B cell (primary cell): ENCODE measurements around the gene PTGES. TPM values are rescaled to one million over a fixed set of nuclear protein-coding genes. Genes with fewer than 3 reads are reported as not detected.
"Not testable (repeated sequence)": the region's sequence is repeated elsewhere in the genome, so short reads cannot be mapped to it uniquely, and the experiment has no call there.

Source experiments
- ATAC-seq: fragments of 200-7000 bp; cut with Tn5 transposase; one replicate; pipeline ENCODE4 v1.10.0; 2021; ENCODE audit warnings: low read depth, mild to moderate bottlenecking, moderate number of reproducible peaks, moderate library complexity
- CTCF ChIA-PET: fragments of 350-600 bp; sonication (Branson Sonifier 250); formaldehyde crosslinking; loops from one replicate; lab custom pipeline; 2021; ENCODE audit warnings: antibody characterized with exemption, inconsistent platforms; lab: Charles Lee
- POLR2A ChIA-PET: fragments of 350-600 bp; sonication (Branson Sonifier 250); formaldehyde crosslinking; loops from one replicate; lab custom pipeline; 2021; ENCODE audit warnings: antibody characterized with exemption; lab: Charles Lee
- DNase-seq: peaks from one replicate; pipeline ENCODE4 v3.0.0; 2013
- H2AFZ ChIP-seq: 2 replicates; pipeline ENCODE4 v1.6.1; 2012; ENCODE audit warnings: mild to moderate bottlenecking, low read depth, low read length; ENCODE audit not compliant: insufficient read depth, poor library complexity, severe bottlenecking
- H3K27ac ChIP-seq, 2 donors: 1 replicate in 1 of 2; 2 replicates in 1 of 2; pipeline ENCODE4 v1.5.1; 2012 to 2013; ENCODE audit warnings: low read length in 2 of 2, mild to moderate bottlenecking in 2 of 2, moderate library complexity in 1 of 2
- H3K27me3 ChIP-seq, 4 experiments: fragments of 200-600 bp in 1 of 4; sonication (generic) in 1 of 4; replicated peaks in 1 of 4; 1 replicate in 2 of 4; 2 replicates in 2 of 4; pipeline versions ENCODE4 v1.6.1 to v1.7.0; 2013 to 2016; ENCODE audit warnings: low read length in 3 of 4, mild to moderate bottlenecking in 2 of 4, mixed read lengths in 1 of 4, moderate library complexity in 1 of 4; ENCODE audit not compliant: insufficient read depth in 4 of 4, control insufficient read depth in 3 of 4; ENCODE audit errors: control extremely low read depth in 1 of 4
- H3K36me3 ChIP-seq, 2 experiments: replicated peaks in 1 of 2; 1 replicate in 1 of 2; 2 replicates in 1 of 2; pipeline versions ENCODE4 v1.6.1 to v1.7.1; 2013; ENCODE audit warnings: low read length in 1 of 2; ENCODE audit not compliant: insufficient read depth in 2 of 2, control insufficient read depth in 1 of 2; ENCODE audit errors: control extremely low read depth in 1 of 2, extremely low read depth in 1 of 2
- H3K4me1 ChIP-seq, 2 donors: fragments of 200-600 bp in 1 of 2; sonication (generic) in 1 of 2; 1 replicate in 1 of 2; 2 replicates in 1 of 2; pipeline versions ENCODE4 v1.5.1 to v1.6.1; 2013 to 2017; ENCODE audit warnings: low read length in 2 of 2; ENCODE audit not compliant: control insufficient read depth in 2 of 2, insufficient read depth in 2 of 2
- H3K4me2 ChIP-seq: replicated peaks from 2 replicates; pipeline ENCODE3; 2012; ENCODE audit warnings: mild to moderate bottlenecking, low read depth, low read length; ENCODE audit not compliant: poor library complexity, severe bottlenecking
- H3K4me3 ChIP-seq, 5 experiments: fragments of 200-600 bp in 1 of 5; sonication (generic) in 1 of 5; 1 replicate in 3 of 5; 2 replicates in 2 of 5; pipeline versions ENCODE4 v1.5.1 to v1.7.0; 2011 to 2016; ENCODE audit warnings: low read length in 4 of 5, mild to moderate bottlenecking in 4 of 5, low read depth in 2 of 5, control low read depth in 1 of 5, moderate library complexity in 1 of 5; ENCODE audit not compliant: insufficient read depth in 1 of 5; ENCODE audit errors: control extremely low read depth in 1 of 5, extremely low read depth in 1 of 5
- H3K79me2 ChIP-seq: fragments of 200-600 bp; sonication (generic); one replicate; pipeline ENCODE4 v1.6.0; 2016; ENCODE audit warnings: low read length; ENCODE audit not compliant: control insufficient read depth, insufficient read depth
- H3K9ac ChIP-seq: fragments of 200-600 bp; sonication (generic); 2 replicates; pipeline ENCODE4 v1.6.1; 2017; ENCODE audit warnings: mild to moderate bottlenecking, low read length, moderate library complexity
- H3K9me3 ChIP-seq, 3 donors: one replicate each; pipeline versions ENCODE4 v1.6.1 to v1.7.1; 2013; ENCODE audit warnings: low read length in 2 of 3; ENCODE audit not compliant: control insufficient read depth in 2 of 3, insufficient read depth in 1 of 3; ENCODE audit errors: control extremely low read depth in 1 of 3
- H4K20me1 ChIP-seq: 2 replicates; pipeline ENCODE4 v1.6.0; 2012; ENCODE audit warnings: mild to moderate bottlenecking, low read length; ENCODE audit not compliant: insufficient read depth, control insufficient read depth, poor library complexity, severe bottlenecking
- H3K27ac Mint-ChIP-seq: one replicate; pipeline ENCODE4 v1.8.0; 2021; ENCODE audit warnings: mixed read lengths
- H3K27me3 Mint-ChIP-seq: one replicate; pipeline ENCODE4 v1.8.0; 2021; ENCODE audit warnings: mixed read lengths
- H3K4me1 Mint-ChIP-seq: one replicate; pipeline ENCODE4 v1.8.0; 2021; ENCODE audit warnings: mixed read lengths
- H3K4me3 Mint-ChIP-seq: one replicate; pipeline ENCODE4 v1.8.0; 2021; ENCODE audit warnings: mixed read lengths
- H3K9me3 Mint-ChIP-seq: one replicate; pipeline ENCODE4 v1.8.0; 2022; ENCODE audit warnings: mixed read lengths; ENCODE audit not compliant: insufficient read depth
- EZH2 ChIP-seq: IDR thresholded peaks from 2 replicates; pipeline ENCODE4 v1.6.1; 2012; ENCODE audit warnings: borderline replicate concordance, low read depth, mild to moderate bottlenecking, moderate library complexity, low read length; ENCODE audit not compliant: insufficient read depth, poor library complexity, severe bottlenecking
- WGBS: methylation state at CpG from one replicate; pipeline ENCODE4 v1.1.5; 2013; ENCODE audit warnings: missing lambda C conversion rate; ENCODE audit not compliant: insufficient coverage; 5-methylcytosine and 5-hydroxymethylcytosine counted together
- intact Hi-C: fragments of 100-400 bp; cut with micrococcal nuclease; formaldehyde crosslinking; loops from one replicate; pipeline ENCODE4 v1.10.0; 2022
- polyA plus RNA-seq: library from polyadenylated mRNA; depleted of rRNA; stranded (reverse); fragments of >200 nt; gene quantifications from 2 replicates; pipeline ENCODE4 v1.2.3, GENCODE V29; 2012
- total RNA-seq, 2 donors: library from RNA; stranded (reverse); fragments of 120-200 nt in 1 of 2; gene quantifications; 1 replicate in 1 of 2; 2 replicates in 1 of 2; pipeline versions ENCODE4 v1.2.3 to v1.2.4, GENCODE V29; 2013 to 2022
- TF ChIP-seq, protein P1 (sequence below): fragments of 200-600 bp; IDR thresholded peaks from one replicate; pipeline ENCODE4 v1.8.0; 2022; ENCODE audit warnings: antibody characterized with exemption, mild to moderate bottlenecking

PTGES gene
- total and polyA plus RNA-seq, 2 donors (not counting 1 experiment from before 2014, with no cell fraction given), result not detected

DNA sequence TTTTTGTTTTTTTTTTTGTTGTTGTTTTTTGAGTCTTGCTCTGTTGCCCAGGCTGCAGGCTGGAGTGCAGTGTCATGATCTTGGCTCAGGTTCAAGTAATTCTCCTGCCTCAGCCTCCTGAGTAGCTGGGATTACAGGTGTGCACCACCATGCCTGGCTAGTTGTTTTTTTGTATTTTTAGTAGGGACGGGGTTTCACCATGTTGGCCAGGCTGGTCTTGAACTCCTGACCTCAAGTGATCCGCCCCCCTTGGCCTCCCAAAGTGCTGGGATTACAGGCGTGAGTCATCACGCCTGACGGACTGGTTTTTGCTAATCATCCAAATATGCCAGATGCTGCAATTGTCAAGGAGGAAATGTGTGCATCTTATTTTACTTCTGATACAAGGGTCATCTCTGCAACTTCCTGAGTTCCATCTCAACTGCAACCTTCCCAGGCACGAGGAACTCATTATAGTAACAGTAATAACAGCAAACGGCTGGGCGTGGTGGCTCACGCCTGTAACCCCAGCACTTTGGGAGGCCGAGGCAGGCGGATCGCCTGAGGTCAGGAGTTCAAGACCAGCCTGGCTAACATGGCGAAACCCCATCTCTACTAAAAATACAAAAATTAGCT, 9.6 kb upstream of the PTGES start:
- CTCF ChIA-PET, result interaction anchor here (0.7 kb wide), 1 partner anchor 11 kb away, joined by 3 read pairs; no protein-coding TSS in a partner anchor
- 91% methylated on average over 6 of the region's 13 CpGs for WGBS
- intact Hi-C loops, result not testable (repeated sequence)

DNA sequence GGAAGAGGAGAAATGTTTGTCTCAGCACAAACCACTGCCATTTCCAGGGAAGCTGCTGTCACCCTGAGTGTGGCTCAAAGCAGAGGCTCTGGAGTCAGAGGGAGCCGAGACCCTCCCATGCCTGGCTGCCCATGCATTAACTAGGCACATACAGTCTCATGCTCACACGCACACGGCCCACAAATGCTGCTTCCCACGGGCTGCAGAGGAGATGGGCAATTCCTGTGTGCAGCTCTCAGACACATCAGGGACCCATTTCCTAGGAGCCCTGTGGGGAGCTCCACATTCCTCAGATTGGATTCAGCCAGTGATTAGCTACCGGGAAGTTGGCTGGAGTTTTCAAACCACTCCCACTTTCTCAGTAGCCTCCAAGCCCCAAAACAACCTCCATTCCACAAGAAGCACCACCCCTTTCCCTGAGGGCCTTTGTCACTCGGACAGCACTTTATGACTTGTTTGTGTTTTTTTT, 9.1 kb upstream of the PTGES start:
- Histone ChIP-seq H3K9me3 (no peaks in the 10 kb centered on the region), H3K27ac (no peak overlapping the region), H3K27me3 (no peaks in the 10 kb centered on the region), H3K79me2 (no peaks in the 10 kb centered on the region), H3K4me3 (no peak overlapping the region), H2AFZ (no peak overlapping the region), H3K36me3 (no peaks in the 10 kb centered on the region), H3K4me2 (no peak overlapping the region), H3K4me1 (peaks cover 7% of the 10 kb centered on the region in 2 donors), H4K20me1 (no peaks in the 10 kb centered on the region), H3K9ac (no peak overlapping the region)
- Mint-ChIP-seq H3K9me3 (no peaks in the 10 kb centered on the region), H3K27ac (no peak overlapping the region), H3K4me1 (peaks cover 11% of the 10 kb centered on the region), H3K27me3 (peaks cover 17% of the 10 kb centered on the region), H3K4me3 (no peak overlapping the region)
- intact Hi-C loops, result no loop called here
- ChIA-PET CTCF (interaction anchor here (0.7 kb wide), 1 partner anchor 12 kb away, joined by 3 read pairs; no protein-coding TSS in a partner anchor), POLR2A (no interaction called here)
- no peak for TF ChIP-seq EZH2
- TF ChIP-seq, protein P1, sequence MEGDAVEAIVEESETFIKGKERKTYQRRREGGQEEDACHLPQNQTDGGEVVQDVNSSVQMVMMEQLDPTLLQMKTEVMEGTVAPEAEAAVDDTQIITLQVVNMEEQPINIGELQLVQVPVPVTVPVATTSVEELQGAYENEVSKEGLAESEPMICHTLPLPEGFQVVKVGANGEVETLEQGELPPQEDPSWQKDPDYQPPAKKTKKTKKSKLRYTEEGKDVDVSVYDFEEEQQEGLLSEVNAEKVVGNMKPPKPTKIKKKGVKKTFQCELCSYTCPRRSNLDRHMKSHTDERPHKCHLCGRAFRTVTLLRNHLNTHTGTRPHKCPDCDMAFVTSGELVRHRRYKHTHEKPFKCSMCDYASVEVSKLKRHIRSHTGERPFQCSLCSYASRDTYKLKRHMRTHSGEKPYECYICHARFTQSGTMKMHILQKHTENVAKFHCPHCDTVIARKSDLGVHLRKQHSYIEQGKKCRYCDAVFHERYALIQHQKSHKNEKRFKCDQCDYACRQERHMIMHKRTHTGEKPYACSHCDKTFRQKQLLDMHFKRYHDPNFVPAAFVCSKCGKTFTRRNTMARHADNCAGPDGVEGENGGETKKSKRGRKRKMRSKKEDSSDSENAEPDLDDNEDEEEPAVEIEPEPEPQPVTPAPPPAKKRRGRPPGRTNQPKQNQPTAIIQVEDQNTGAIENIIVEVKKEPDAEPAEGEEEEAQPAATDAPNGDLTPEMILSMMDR, result no peak
- 60% methylated on average over 5 of the region's 6 CpGs for WGBS
- DNase-seq (no peak), ATAC-seq (no peak)

More for the DNA sequence above, 9.6 kb upstream of the PTGES start:
- H3K4me3 ChIP-seq, H3K36me3 ChIP-seq, H3K4me1 ChIP-seq, H3K9me3 Mint-ChIP-seq, H2AFZ ChIP-seq, H3K4me1 Mint-ChIP-seq, H3K4me3 Mint-ChIP-seq, H3K9me3 ChIP-seq, H4K20me1 ChIP-seq, H3K9ac ChIP-seq, ATAC-seq, H3K27ac ChIP-seq, POLR2A ChIA-PET, H3K27ac Mint-ChIP-seq, H3K79me2 ChIP-seq, H3K27me3 ChIP-seq, H3K4me2 ChIP-seq, DNase-seq: not testable (repeated sequence)
- H3K27me3 Mint-ChIP-seq, result peaks cover 18% of the 10 kb centered on the region
